Stimulated activated CD8-positive, alpha-beta memory T cell treated with anti-CD3 and anti-CD28 coated beads, Interleukin-4, amount 100 ng/mL, for 1 hour (primary cell): ENCODE results near the gene ENTPD3.

Experiments used
- DNase-seq, 2 donors: peaks; one replicate each; pipeline ENCODE4 v3.0.0-alpha.2; 2020; ENCODE audit warnings: low read depth in 2 of 2, low spot score in 1 of 2

The ENTPD3 gene, protein sequence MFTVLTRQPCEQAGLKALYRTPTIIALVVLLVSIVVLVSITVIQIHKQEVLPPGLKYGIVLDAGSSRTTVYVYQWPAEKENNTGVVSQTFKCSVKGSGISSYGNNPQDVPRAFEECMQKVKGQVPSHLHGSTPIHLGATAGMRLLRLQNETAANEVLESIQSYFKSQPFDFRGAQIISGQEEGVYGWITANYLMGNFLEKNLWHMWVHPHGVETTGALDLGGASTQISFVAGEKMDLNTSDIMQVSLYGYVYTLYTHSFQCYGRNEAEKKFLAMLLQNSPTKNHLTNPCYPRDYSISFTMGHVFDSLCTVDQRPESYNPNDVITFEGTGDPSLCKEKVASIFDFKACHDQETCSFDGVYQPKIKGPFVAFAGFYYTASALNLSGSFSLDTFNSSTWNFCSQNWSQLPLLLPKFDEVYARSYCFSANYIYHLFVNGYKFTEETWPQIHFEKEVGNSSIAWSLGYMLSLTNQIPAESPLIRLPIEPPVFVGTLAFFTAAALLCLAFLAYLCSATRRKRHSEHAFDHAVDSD

DNA sequence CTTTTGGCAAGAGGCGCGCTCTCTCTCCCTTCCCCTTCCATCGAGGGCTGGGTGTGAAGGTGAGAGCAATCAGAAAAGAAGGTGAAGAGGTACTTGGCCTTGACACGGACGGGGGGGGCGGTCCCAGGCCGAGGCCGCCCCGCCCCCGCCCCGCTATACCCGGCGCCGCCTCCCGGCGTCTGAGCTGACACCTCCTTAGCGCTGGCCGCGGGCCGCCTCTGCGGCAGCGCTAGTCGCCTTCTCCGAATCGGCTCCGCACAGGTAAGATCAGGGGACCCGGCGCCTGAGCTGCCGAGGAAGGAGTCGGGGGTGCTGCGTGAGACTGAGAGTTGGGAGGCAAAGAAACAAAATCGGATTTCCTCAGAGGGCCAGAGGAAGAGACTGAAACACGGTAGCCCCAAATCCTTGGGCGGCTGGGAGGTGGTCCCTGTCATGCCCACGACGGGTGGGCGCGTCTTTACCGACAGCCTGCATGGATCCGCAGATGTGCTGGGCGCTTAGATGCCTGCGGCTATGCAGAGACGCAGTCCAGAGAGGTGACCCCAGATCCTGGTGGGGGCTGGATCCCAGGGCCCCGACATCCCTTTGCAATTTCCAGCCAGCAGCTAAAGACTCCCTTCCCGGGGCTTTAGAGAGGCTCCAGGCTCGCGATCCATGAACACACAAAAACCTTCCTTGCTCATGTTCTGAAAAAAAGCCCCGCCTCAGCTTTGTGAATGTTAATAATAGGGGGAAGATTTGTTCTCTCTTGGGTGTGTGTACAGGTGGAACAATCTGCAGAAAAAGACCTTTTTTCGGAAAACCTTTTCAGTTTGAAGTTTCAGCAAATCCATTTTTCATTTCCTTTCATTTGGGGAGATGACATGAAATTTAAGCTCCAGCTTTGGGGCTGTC lies at the start of gene ENTPD3:
TSS of gene ENTPD3 (plus strand) at position 184 of the 894 bp plus-strand sequence. CDS start 874 bp downstream, outside the sequence.
- DNase-seq = peak in 1 of 2 donors; percentile 9

- no peak for DNase-seq
These were observed 47.1 kb upstream of the ENTPD3 start for GRCh38 chr3:40339871-40340270.

- DNase-seq = no peak
These were observed 46.3 kb upstream of the ENTPD3 start for GRCh38 chr3:40340541-40341170.

- DNase-seq = no peak
These were observed 45.3 kb upstream of the ENTPD3 start for GRCh38 chr3:40341671-40342070.

DNA sequence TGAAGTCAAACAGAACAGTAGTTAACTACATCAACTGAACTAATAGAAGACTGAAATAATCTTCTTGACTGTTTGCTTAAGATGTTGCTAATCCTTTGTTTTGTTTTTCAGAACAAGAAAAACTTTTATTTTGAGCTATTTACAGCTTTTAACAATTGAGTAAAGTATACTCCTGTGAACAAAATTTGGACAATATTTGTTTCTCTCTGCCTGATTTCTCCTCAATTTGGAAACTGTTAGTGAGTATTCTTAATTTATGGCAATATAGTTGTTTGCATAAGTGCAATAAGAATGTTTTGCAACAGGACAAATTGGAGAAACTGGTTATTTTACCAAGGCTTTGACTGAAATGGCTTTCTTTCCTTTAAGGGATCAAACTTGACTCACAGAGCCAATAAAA lies 36.5 kb upstream of the ENTPD3 start:
- DNase-seq = no peak

GRCh38 chr3:40355410-40355809 lies 31.6 kb upstream of the ENTPD3 start:
- no peak for DNase-seq

GRCh38 chr3:40358454-40358853 lies 28.5 kb upstream of the ENTPD3 start:
- DNase-seq = no peak

GRCh38 chr3:40363674-40364073 lies 23.3 kb upstream of the ENTPD3 start:
- DNase-seq = no peak

GRCh38 chr3:40366203-40367162 lies 20.5 kb upstream of the ENTPD3 start:
- DNase-seq = no peak

DNA sequence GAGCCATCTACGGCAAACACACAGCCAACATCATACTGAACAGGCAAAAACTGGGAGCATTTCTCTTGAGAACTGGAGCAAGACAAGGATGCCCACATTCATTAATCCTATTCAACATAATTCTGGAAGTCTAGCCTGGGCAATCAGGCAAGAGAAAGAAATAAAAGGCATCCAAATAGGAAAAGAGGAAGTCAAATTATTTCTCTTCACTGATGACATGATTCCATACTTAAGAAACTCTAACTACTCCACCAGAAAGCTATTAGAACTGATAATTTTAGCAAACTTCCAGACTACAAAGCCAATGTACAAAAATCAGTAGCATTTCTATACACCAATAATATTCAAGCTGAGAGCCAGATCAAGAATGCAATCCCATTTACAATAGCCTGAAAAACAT lies 17.3 kb upstream of the ENTPD3 start:
- no peak for DNase-seq

DNA sequence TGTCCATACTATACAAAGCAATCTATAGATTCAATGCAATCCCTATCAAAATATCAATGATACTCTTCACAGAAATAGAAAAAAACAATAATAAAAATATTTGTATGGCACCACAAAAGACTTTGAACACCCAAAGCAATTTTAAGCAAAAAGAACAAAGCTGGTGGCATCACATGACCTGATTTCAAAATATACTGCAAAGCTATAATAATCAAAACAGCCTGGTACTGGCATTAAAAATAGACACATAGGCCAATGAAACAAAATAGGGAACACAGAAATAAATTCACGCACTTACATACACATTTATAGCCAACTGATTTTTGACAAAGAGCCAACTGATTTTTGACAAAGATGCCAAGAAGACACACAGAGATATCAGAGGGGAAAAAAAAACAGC lies 9.2 kb upstream of the ENTPD3 start:
- no peak for DNase-seq

- no peak for DNase-seq
These were observed 7.2 kb upstream of the ENTPD3 start for GRCh38 chr3:40379674-40380306.

- DNase-seq = no peak
These were observed 4.9 kb upstream of the ENTPD3 start for GRCh38 chr3:40381904-40382616.

- no peak for DNase-seq
These were observed 4.4 kb upstream of the ENTPD3 start for GRCh38 chr3:40382617-40382979.

GRCh38 chr3:40386213-40386612 lies 771 bp upstream of the ENTPD3 start:
- no peak for DNase-seq

- DNase-seq = no peak
These were observed 891 bp downstream of the ENTPD3 start for GRCh38 chr3:40387895-40388254.

- DNase-seq = no peak
These were observed 9.4 kb downstream of the ENTPD3 start for GRCh38 chr3:40396406-40396805.

DNA sequence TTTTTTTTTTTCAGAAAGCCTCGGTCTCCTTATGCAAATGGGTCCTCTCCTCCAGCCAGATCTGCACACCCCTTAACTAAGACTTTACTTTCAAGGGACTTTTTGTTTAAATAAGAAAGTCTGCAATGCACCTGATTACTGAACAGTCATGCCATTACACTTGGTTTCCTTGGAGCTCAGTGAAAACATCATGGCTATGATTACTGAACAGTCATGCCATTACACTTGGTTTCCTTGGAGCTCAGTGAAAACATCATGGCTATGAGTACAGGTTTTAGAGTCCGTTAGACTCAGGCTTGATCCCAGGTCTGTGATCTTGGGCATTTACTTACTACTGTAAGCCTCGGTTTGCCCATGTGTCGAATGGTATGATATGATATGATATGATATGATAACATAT lies 10.1 kb downstream of the ENTPD3 start:
- DNase-seq = no peak

- no peak for DNase-seq
These were observed 10.9 kb downstream of the ENTPD3 start for GRCh38 chr3:40397912-40398311.
